Stomach (tissue), 4 donors: ENCODE results near the gene RSPRY1.

Source experiments
- POLR2A ChIP-seq, 4 donors: fragments of 450-650 bp; IDR thresholded peaks; one replicate each; pipeline ENCODE4 v1.6.1; 2016; ENCODE audit warnings: antibody characterized with exemption in 4 of 4, control low read depth in 2 of 4, mild to moderate bottlenecking in 1 of 4, moderate library complexity in 1 of 4
- TF ChIP-seq, protein P1 (sequence below), 7 experiments: fragments of 450-650 bp in 4 of 7; fragments of 200-600 bp in 3 of 7; sonication (generic) in 3 of 7; IDR thresholded peaks; one replicate each; pipeline ENCODE4 v1.5.1; 2016 to 2019; ENCODE audit warnings: antibody characterized with exemption in 7 of 7, control low read depth in 2 of 7, mild to moderate bottlenecking in 1 of 7

DNA sequence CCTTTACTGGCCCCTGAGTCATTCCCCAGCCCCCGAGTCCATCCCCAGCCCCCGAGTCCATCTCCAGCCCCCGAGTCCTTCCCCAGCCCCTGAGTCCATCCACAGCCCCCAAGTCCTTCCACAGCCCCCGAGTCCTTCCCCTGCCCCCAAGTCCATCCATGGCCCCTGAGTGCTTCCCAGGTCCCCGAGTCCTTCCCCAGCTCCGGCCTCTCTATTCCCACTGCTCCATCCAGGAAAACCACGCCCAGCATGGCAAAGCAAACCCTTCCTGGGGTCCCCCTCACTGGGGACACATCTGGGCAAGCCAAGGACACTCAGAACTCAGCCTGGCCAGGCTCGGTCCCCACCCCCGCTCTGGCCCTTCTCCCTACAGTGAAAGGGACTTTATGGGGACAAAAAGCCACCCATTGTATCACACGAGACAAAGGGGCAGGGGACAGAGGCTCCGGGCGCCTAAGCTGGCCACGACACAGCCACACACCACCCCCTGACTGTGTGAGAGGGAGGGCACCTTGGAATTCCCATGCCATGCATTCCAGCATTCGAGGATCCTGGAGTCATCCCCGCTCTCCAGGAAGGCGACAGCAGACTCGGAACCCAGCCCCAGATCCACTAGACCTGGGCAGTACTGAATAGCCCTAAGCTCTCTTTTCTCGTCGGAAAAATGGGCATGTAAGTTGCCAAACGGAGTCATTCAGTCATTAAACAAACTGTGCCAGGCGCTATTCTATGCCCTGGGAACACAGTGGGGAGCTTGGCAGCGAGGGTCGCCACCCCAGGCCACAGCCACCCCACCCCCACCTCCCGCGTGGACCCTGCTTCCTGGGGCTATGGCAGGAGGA lies 84.3 kb downstream of the RSPRY1 start:
- no peak for TF ChIP-seq POLR2A (IDR thresholded peaks at IDR 0.05)
- TF ChIP-seq, protein P1, sequence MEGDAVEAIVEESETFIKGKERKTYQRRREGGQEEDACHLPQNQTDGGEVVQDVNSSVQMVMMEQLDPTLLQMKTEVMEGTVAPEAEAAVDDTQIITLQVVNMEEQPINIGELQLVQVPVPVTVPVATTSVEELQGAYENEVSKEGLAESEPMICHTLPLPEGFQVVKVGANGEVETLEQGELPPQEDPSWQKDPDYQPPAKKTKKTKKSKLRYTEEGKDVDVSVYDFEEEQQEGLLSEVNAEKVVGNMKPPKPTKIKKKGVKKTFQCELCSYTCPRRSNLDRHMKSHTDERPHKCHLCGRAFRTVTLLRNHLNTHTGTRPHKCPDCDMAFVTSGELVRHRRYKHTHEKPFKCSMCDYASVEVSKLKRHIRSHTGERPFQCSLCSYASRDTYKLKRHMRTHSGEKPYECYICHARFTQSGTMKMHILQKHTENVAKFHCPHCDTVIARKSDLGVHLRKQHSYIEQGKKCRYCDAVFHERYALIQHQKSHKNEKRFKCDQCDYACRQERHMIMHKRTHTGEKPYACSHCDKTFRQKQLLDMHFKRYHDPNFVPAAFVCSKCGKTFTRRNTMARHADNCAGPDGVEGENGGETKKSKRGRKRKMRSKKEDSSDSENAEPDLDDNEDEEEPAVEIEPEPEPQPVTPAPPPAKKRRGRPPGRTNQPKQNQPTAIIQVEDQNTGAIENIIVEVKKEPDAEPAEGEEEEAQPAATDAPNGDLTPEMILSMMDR (IDR thresholded peaks at IDR 0.05), result no peak
